Transverse colon (tissue), 4 donors: ENCODE measurements around the gene ATP8B4. TPM values are rescaled to one million over a fixed set of nuclear protein-coding genes. Genes with fewer than 3 reads are reported as not detected.

Experiments
- DNase-seq: peaks from one replicate; pipeline ENCODE4 v3.0.0-alpha.2; 2019
- H3K27ac ChIP-seq, 4 donors: fragments of 200-600 bp; sonication (generic); 2 replicates each; pipeline ENCODE4 v1.5.1; 2016 to 2018; ENCODE audit warnings: inconsistent platforms in 4 of 4
- H3K27me3 ChIP-seq: fragments of 200-600 bp; sonication (generic); 2 replicates; pipeline ENCODE4 v1.5.1; 2017; ENCODE audit warnings: inconsistent platforms
- H3K36me3 ChIP-seq, 4 donors: fragments of 200-600 bp; sonication (generic); 2 replicates each; pipeline ENCODE4 v1.5.1; 2017 to 2019; ENCODE audit warnings: inconsistent platforms in 4 of 4
- H3K4me1 ChIP-seq, 4 donors: fragments of 200-600 bp; sonication (generic); 2 replicates each; pipeline ENCODE4 v1.5.1; 2017 to 2020; ENCODE audit warnings: inconsistent platforms in 4 of 4
- H3K4me3 ChIP-seq, 4 donors: fragments of 200-600 bp; sonication (generic); 1 replicate in 1 of 4; 2 replicates in 3 of 4; pipeline versions ENCODE4 v1.5.1 to v1.6.1; 2017 to 2019; ENCODE audit warnings: inconsistent platforms in 4 of 4
- H3K9me3 ChIP-seq, 2 donors: fragments of 200-600 bp; sonication (generic); 2 replicates each; pipeline ENCODE4 v1.5.1; 2017 to 2019; ENCODE audit warnings: inconsistent platforms in 2 of 2
- CTCF ChIP-seq, 5 experiments: fragments of 200-600 bp in 3 of 5; fragments of 450-650 bp in 2 of 5; sonication (generic) in 3 of 5; IDR thresholded peaks; 1 replicate in 2 of 5; 2 replicates in 3 of 5; pipeline ENCODE4 v1.5.1; 2016 to 2017; ENCODE audit warnings: antibody characterized with exemption in 5 of 5, inconsistent platforms in 3 of 5, mild to moderate bottlenecking in 2 of 5, moderate library complexity in 1 of 5
- EP300 ChIP-seq: sonication (generic); formaldehyde crosslinking; IDR thresholded peaks from one replicate; pipeline ENCODE4 v1.6.1; 2017; ENCODE audit warnings: antibody characterized with exemption, low read depth
- POLR2A ChIP-seq: fragments of 450-650 bp; IDR thresholded peaks from one replicate; pipeline ENCODE4 v1.6.1; 2016; ENCODE audit warnings: antibody characterized with exemption, mild to moderate bottlenecking, moderate library complexity
- POLR2AphosphoS5 ChIP-seq, 3 donors: sonication (generic); formaldehyde crosslinking; IDR thresholded peaks; one replicate each; pipeline ENCODE4 v1.6.1; 2016; ENCODE audit warnings: antibody characterized with exemption in 3 of 3
- WGBS, 2 donors: methylation state at CpG; one replicate each; pipeline ENCODE4 v1.1.5; 2018; ENCODE audit warnings: low coverage in 1 of 2; 5-methylcytosine and 5-hydroxymethylcytosine counted together
- in situ Hi-C, 4 donors: fragments of 200-750 bp; cut with MboI; loops; one replicate each; pipeline versions ENCODE4 v1.15.0 to v1.15.1; 2017; ENCODE audit warnings: low sequenced_read_pairs in 3 of 4, low pct_ligation_motif_present in 1 of 4, low pct_unique_long_range_greater_than_20kb in 1 of 4
- intact Hi-C: fragments of 100-400 bp; cut with DNase I; formaldehyde crosslinking; loops from one replicate; pipeline ENCODE4 v1.15.1; 2023; ENCODE audit warnings: low total_unique reads
- total RNA-seq, 4 donors: library from RNA; depleted of rRNA; stranded (reverse); fragments of >200 nt; gene quantifications; one replicate each; pipeline ENCODE4 v1.1.0, GENCODE V29; 2016

Gene ATP8B4
- total RNA-seq, 4 donors from 2014 or later: 6.2 to 26.2 (median 8.5) TPM

GRCh38 chr15:50003786-50004334, 115.2 kb downstream of the ATP8B4 start:
- in situ Hi-C loops (no loop called here), intact Hi-C loops (no loop called here)
- H3K27ac ChIP-seq: peak overlapping the region; percentile 20 to 48 (median 38)
- H3K4me1 ChIP-seq: peaks cover 3 to 8% (median 5%) of the 10 kb centered on the region in 4 donors
- DNase-seq: peak; percentile 88
- H3K27me3 ChIP-seq: no peaks in the 10 kb centered on the region
- H3K4me3 ChIP-seq: no peak overlapping the region
- 0 to 63% methylated on average over 1 to 13 of the region's 13 CpGs for WGBS, 2 donors
- H3K9me3 ChIP-seq: no peaks in the 10 kb centered on the region
- peak; percentile 64 to 80 (median 70) for TF ChIP-seq CTCF (IDR thresholded peaks at IDR 0.05)
- no peak for TF ChIP-seq EP300
- no peak for TF ChIP-seq POLR2A
- TF ChIP-seq POLR2AphosphoS5 (IDR thresholded peaks at IDR 0.05): no peak
- no peaks in the 10 kb centered on the region for H3K36me3 ChIP-seq

DNA sequence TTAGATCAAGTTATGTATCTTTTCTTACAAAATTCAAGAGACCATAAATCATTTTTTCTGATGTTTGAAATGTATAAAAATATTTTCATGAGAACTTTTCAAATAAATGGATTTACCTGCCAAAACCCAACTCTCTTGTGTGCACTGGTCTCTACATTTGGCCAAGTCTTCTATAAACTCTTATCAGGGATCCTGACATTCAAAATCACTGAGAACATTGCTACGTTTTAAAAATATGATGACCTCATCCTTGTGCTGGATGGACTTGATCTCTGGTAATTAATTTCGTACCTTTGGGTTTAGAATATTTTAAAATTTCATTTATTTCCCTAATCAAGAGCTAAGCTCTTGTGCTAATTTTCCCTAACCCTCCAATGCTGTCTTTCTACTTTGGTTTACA, 127.4 kb downstream of the ATP8B4 start:
- peaks cover 0 to 28% (median 8%) of the 10 kb centered on the region in 4 donors for H3K4me1 ChIP-seq
- H3K4me3 ChIP-seq: no peak overlapping the region
- no peaks in the 10 kb centered on the region for H3K9me3 ChIP-seq
- TF ChIP-seq POLR2A (no peak), EP300 (no peak), POLR2AphosphoS5 (IDR thresholded peaks at IDR 0.05) (no peak), CTCF (IDR thresholded peaks at IDR 0.05) (no peak)
- peak overlapping the region in 3 of 4 donors; percentile 43 to 73 (median 46) for H3K27ac ChIP-seq
- H3K36me3 ChIP-seq: no peaks in the 10 kb centered on the region
- no peaks in the 10 kb centered on the region for H3K27me3 ChIP-seq
- intact Hi-C loops (no loop called here), in situ Hi-C loops (no loop called here)
- 72 to 83% methylated on average over 2 of the region's 2 CpGs for WGBS, 2 donors
- no peak for DNase-seq

GRCh38 chr15:49990835-49991545, 128.0 kb downstream of the ATP8B4 start:
- Histone ChIP-seq H3K36me3 (no peaks in the 10 kb centered on the region), H3K9me3 (no peaks in the 10 kb centered on the region), H3K4me3 (no peak overlapping the region), H3K4me1 (peaks cover 0 to 31% (median 8%) of the 10 kb centered on the region in 4 donors), H3K27me3 (no peaks in the 10 kb centered on the region), H3K27ac (peak overlapping the region in 3 of 4 donors; percentile 46 to 73 (median 67))
- DNase-seq: no peak
- intact Hi-C loops: no loop called here
- 70 to 73% methylated on average over 6 of the region's 6 CpGs for WGBS, 2 donors
- TF ChIP-seq POLR2AphosphoS5 (IDR thresholded peaks at IDR 0.05): peak in 2 of 3 donors; percentile 47 to 59
- TF ChIP-seq EP300: no peak
- in situ Hi-C loops: no loop called here

GRCh38 chr15:49989498-49989897, 129.5 kb downstream of the ATP8B4 start:
- H3K9me3 ChIP-seq: no peaks in the 10 kb centered on the region
- H3K4me1 ChIP-seq: peaks cover 0 to 31% (median 8%) of the 10 kb centered on the region in 4 donors
- TF ChIP-seq POLR2AphosphoS5 (IDR thresholded peaks at IDR 0.05): no peak
- no peak for TF ChIP-seq CTCF (IDR thresholded peaks at IDR 0.05)
- TF ChIP-seq POLR2A: no peak
- TF ChIP-seq EP300: no peak
- intact Hi-C loops (no loop called here), in situ Hi-C loops (no loop called here)
- H3K36me3 ChIP-seq: no peaks in the 10 kb centered on the region
- 65 to 75% methylated on average over 1 to 3 of the region's 3 CpGs for WGBS, 2 donors
- peak overlapping the region; percentile 28 to 73 (median 56) for H3K27ac ChIP-seq
- DNase-seq: no peak
- H3K27me3 ChIP-seq: no peaks in the 10 kb centered on the region
- no peak overlapping the region for H3K4me3 ChIP-seq
